ENCODE data around the gene CAPNS2. TPM values are rescaled to one million over a fixed set of nuclear protein-coding genes. Genes with fewer than 3 reads are reported as not detected.

The CAPNS2 gene
- total RNA-seq, 4 donors from 2014 or later = 0.32 to 1.2 (median 0.46) TPM; not detected in 1

- Histone ChIP-seq H3K27ac (replicated peaks in 1 of 4) (no peak overlapping the region), H3K9me3 (no peaks in the 10 kb centered on the region), H3K4me3 (no peak overlapping the region), H3K4me1 (peaks cover 13 to 27% (median 23%) of the 10 kb centered on the region in 4 donors), H3K27me3 (no peaks in the 10 kb centered on the region), H3K36me3 (no peaks in the 10 kb centered on the region)
- intact Hi-C loops (cut with DNase I) = no loop called here
- no peak for DNase-seq (ENCODE audit: extremely low spot score)
- 92% methylated on average over 4 of the region's 4 CpGs for WGBS
- TF ChIP-seq EP300 (IDR thresholded peaks at IDR 0.05) = no peak
- TF ChIP-seq POLR2A (IDR thresholded peaks at IDR 0.05; ENCODE audit: low read depth) = no peak
These were observed 6.0 kb downstream of the CAPNS2 start for GRCh38 chr16:55572439-55572838.

GRCh38 chr16:55574811-55575210, 8.3 kb downstream of the CAPNS2 start:
- intact Hi-C loops (cut with DNase I) = no loop called here
- Histone ChIP-seq H3K4me3 (no peak overlapping the region), H3K4me1 (peaks cover 0 to 10% (median 5%) of the 10 kb centered on the region in 4 donors), H3K36me3 (peaks cover 0 to 9% (median 0%) of the 10 kb centered on the region in 4 donors), H3K27ac (replicated peaks in 1 of 4) (no peak overlapping the region), H3K9me3 (no peaks in the 10 kb centered on the region), H3K27me3 (no peaks in the 10 kb centered on the region)
- WGBS = 71% methylated on average over 2 of the region's 2 CpGs
- TF ChIP-seq POLR2AphosphoS5 (IDR thresholded peaks at IDR 0.05) = no peak
- TF ChIP-seq POLR2A (IDR thresholded peaks at IDR 0.05; ENCODE audit: low read depth) = no peak
- no peak for TF ChIP-seq CTCF (IDR thresholded peaks at IDR 0.05)
- DNase-seq (ENCODE audit: extremely low spot score) = no peak

GRCh38 chr16:55575496-55575895, 9.0 kb downstream of the CAPNS2 start:
- DNase-seq (ENCODE audit: extremely low spot score) = no peak
- Histone ChIP-seq H3K27me3 (no peaks in the 10 kb centered on the region), H3K4me1 (peaks cover 0 to 5% (median 3%) of the 10 kb centered on the region in 4 donors), H3K27ac (replicated peaks in 1 of 4) (no peak overlapping the region), H3K4me3 (no peak overlapping the region), H3K36me3 (peaks cover 0 to 9% (median under 1%) of the 10 kb centered on the region in 4 donors), H3K9me3 (no peaks in the 10 kb centered on the region)
- no peak for TF ChIP-seq EP300 (IDR thresholded peaks at IDR 0.05)
- no peak for TF ChIP-seq POLR2A (IDR thresholded peaks at IDR 0.05; ENCODE audit: low read depth)
- TF ChIP-seq POLR2AphosphoS5 (IDR thresholded peaks at IDR 0.05) = no peak
- TF ChIP-seq CTCF (IDR thresholded peaks at IDR 0.05) = no peak
- WGBS = 64% methylated on average over 1 of the region's 1 CpG
- intact Hi-C loops (cut with DNase I) = no loop called here

GRCh38 chr16:55576384-55576783, 9.9 kb downstream of the CAPNS2 start:
- Histone ChIP-seq H3K9me3 (no peaks in the 10 kb centered on the region), H3K4me1 (peaks cover 0 to 5% (median 2%) of the 10 kb centered on the region in 4 donors), H3K4me3 (no peak overlapping the region), H3K27ac (replicated peaks in 1 of 4) (no peak overlapping the region), H3K27me3 (no peaks in the 10 kb centered on the region), H3K36me3 (peaks cover 0 to 15% (median 2%) of the 10 kb centered on the region in 4 donors)
- TF ChIP-seq EP300 (IDR thresholded peaks at IDR 0.05) (no peak), POLR2A (IDR thresholded peaks at IDR 0.05; ENCODE audit: low read depth) (no peak), POLR2AphosphoS5 (IDR thresholded peaks at IDR 0.05) (no peak), CTCF (IDR thresholded peaks at IDR 0.05) (no peak)
- no peak for DNase-seq (ENCODE audit: extremely low spot score)
- WGBS = 73% methylated on average over 2 of the region's 2 CpGs
- intact Hi-C loops (cut with DNase I) = no loop called here

- Histone ChIP-seq H3K27me3 (no peaks in the 10 kb centered on the region), H3K4me1 (peaks cover 0 to 5% (median 2%) of the 10 kb centered on the region in 4 donors), H3K4me3 (no peak overlapping the region), H3K9me3 (no peaks in the 10 kb centered on the region), H3K36me3 (peaks cover 0 to 15% (median 2%) of the 10 kb centered on the region in 4 donors), H3K27ac (replicated peaks in 1 of 4) (no peak overlapping the region)
- WGBS = 82% methylated on average over 3 of the region's 3 CpGs
- intact Hi-C loops (cut with DNase I) = no loop called here
- no peak for DNase-seq (ENCODE audit: extremely low spot score)
- TF ChIP-seq POLR2AphosphoS5 (IDR thresholded peaks at IDR 0.05) (no peak), EP300 (IDR thresholded peaks at IDR 0.05) (no peak), POLR2A (IDR thresholded peaks at IDR 0.05; ENCODE audit: low read depth) (no peak), CTCF (IDR thresholded peaks at IDR 0.05) (no peak)
These were observed 11.4 kb downstream of the CAPNS2 start for GRCh38 chr16:55577887-55578286.

Data from esophagus muscularis mucosa (tissue), 4 donors.